AG04450 (cell line): ENCODE data around the gene CD48. TPM values are rescaled to one million over a fixed set of nuclear protein-coding genes. Genes with fewer than 3 reads are reported as not detected.

ENCODE experiments used
- CTCF ChIA-PET: fragments of 300-600, 350-600 bp; formaldehyde crosslinking; extraction: SDS; loops from one replicate; lab custom pipeline; 2022; ENCODE audit warnings: antibody characterized with exemption, inconsistent platforms; lab: Charles Lee
- POLR2A ChIA-PET: fragments of 350-600 bp; formaldehyde crosslinking; extraction: SDS; loops from one replicate; lab custom pipeline; 2021; ENCODE audit warnings: antibody characterized with exemption, inconsistent platforms; lab: Yijun Ruan, JAX
- DNase-seq: peaks from one replicate; pipeline ENCODE4 v3.0.0-alpha.2; 2011; ENCODE audit warnings: low read depth, low spot score
- H3K27ac ChIP-seq: one replicate; pipeline ENCODE4 v1.5.1; 2012; ENCODE audit warnings: low read depth, low read length, control low read depth
- H3K27me3 ChIP-seq: one replicate; pipeline ENCODE4 v1.6.0; 2012; ENCODE audit warnings: low read length; ENCODE audit not compliant: control insufficient read depth, insufficient read depth
- H3K4me3 ChIP-seq: 2 replicates; pipeline ENCODE4 v1.5.1; 2011; ENCODE audit warnings: mild to moderate bottlenecking, low read depth, low read length, control low read depth
- H3K9me3 ChIP-seq: 2 replicates; pipeline ENCODE4 v1.5.1; 2012; ENCODE audit warnings: low read length; ENCODE audit not compliant: control insufficient read depth, insufficient read depth
- polyA plus RNA-seq: library from polyadenylated mRNA; depleted of rRNA; stranded (reverse); fragments of >200 nt; gene quantifications from 2 replicates; pipeline ENCODE4 v1.2.3, GENCODE V29; 2011
- TF ChIP-seq, protein P1 (sequence below): IDR thresholded peaks from 2 replicates; pipeline ENCODE4 v1.5.1; 2011; ENCODE audit warnings: low read depth, low read length, control low read depth, inconsistent platforms

The CD48 gene
- polyA plus RNA-seq, 1 experiment, result not detected

DNA sequence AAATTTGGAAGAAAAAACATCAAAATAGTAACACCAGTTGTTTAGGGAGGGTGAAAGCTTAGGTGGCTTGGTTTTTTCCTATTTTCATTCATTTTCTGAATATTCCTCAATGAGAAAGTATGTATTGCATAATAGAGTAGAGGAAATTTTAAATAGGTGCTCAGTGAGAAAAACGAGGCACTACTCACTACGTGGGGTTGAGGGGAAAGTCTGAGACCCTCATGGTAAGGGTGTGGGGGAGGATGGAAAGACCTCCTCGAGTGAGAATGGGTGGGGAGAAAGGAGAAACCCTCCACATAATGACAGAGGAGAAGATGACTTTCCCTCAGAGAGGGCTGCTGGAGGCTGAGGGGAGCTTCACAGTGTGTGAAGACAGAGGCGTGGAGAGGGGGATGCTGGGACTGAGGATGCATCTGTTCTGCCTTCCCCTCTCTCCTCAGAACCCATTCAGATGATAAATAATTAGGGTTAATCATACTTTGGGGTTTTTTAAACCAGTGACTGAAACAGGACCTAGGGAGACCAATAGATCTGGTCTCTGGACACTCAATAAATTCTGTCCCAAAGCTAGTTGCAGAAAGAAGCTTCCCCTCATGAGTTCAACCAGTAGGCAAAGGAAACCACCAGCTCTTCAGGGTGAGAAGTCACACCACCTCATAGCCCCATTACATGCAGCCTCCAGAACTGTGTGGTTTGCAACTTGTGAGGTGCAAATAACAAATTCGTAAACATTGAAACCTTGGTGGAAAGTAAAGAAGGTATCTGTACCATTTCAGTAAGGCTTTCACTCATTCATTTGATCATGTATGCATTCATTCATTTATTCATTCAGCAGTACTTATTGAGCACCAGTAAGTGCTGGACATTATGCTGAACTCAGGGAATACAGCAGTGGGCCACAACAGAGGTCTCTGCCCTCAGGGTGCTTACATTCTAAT is 44.6 kb upstream of the CD48 start:
- ChIA-PET CTCF (no interaction called here), POLR2A (no interaction called here)
- DNase-seq, result no peak
- Histone ChIP-seq H3K27ac (no peak overlapping the region), H3K4me3 (no peak overlapping the region), H3K9me3 (no peaks in the 10 kb centered on the region), H3K27me3 (no peaks in the 10 kb centered on the region)
- TF ChIP-seq, protein P1, sequence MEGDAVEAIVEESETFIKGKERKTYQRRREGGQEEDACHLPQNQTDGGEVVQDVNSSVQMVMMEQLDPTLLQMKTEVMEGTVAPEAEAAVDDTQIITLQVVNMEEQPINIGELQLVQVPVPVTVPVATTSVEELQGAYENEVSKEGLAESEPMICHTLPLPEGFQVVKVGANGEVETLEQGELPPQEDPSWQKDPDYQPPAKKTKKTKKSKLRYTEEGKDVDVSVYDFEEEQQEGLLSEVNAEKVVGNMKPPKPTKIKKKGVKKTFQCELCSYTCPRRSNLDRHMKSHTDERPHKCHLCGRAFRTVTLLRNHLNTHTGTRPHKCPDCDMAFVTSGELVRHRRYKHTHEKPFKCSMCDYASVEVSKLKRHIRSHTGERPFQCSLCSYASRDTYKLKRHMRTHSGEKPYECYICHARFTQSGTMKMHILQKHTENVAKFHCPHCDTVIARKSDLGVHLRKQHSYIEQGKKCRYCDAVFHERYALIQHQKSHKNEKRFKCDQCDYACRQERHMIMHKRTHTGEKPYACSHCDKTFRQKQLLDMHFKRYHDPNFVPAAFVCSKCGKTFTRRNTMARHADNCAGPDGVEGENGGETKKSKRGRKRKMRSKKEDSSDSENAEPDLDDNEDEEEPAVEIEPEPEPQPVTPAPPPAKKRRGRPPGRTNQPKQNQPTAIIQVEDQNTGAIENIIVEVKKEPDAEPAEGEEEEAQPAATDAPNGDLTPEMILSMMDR, result no peak

DNA sequence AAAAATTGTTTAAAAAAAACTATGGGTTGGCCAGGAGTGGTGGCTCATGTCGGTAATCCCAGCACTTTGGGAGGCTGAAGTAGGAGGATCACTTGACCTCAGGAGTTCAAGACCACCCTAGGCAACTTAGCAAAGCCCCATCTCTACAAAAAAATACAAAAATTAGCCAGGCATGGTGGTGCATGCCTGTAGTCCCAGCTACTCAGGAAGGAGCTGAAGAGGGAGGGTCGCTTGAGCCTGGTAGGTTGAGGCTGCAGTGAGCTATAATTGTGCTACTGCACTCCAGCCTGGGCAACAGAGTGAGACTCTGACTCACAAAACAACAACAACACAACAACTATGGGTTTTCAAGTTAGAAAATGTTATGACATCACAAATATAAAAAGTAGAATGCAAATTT is 43.8 kb upstream of the CD48 start:
- TF ChIP-seq, protein P1, result no peak
- DNase-seq, result no peak
- Histone ChIP-seq H3K4me3 (no peak overlapping the region), H3K9me3 (no peaks in the 10 kb centered on the region), H3K27me3 (no peaks in the 10 kb centered on the region), H3K27ac (no peak overlapping the region)
- ChIA-PET POLR2A (no interaction called here), CTCF (no interaction called here)

DNA sequence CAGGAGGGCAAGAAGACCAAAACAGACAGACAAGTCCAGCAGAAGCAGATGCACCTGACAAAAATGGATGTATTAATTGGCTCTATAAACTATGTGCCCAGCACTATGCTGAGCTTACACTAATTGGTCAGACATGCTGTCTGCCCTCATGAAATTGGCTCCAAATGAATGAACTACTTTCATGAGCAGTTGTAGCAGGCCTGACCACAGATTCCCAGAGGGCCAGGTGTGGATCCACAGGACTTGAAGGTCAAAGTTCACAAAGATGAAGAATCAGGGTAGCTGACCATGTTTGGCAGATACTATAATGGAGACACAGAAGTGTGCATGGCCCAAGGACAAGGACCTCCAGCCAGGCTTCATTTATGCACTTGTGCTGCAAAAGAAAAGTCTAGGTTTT is 42.0 kb upstream of the CD48 start:
- POLR2A ChIA-PET, result no interaction called here
- TF ChIP-seq, protein P1, result no peak
- H3K9me3 ChIP-seq, result no peaks in the 10 kb centered on the region
- H3K4me3 ChIP-seq, result no peak overlapping the region
- H3K27me3 ChIP-seq, result no peaks in the 10 kb centered on the region
- no peak overlapping the region for H3K27ac ChIP-seq
- CTCF ChIA-PET, result no interaction called here
- DNase-seq, result no peak

DNA sequence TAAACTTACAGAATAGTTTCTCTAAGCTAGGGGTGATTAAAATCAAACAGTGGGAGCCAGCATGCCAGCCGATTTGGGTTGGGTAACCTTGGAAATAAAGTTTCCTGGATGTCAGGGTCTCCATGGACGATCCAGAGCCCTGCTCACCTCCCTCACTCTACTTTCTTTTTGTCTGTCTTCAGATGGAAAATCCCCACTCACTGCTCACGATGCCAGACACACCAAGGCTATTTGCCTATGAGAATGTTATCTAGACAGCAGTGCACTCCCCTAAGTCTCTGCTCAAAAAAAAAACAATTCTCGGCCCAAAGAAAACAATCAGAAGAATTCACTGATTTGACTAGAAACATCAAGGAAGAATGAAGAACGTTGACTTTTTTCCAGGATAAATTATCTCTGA is 41.3 kb upstream of the CD48 start:
- Histone ChIP-seq H3K27me3 (no peaks in the 10 kb centered on the region), H3K4me3 (no peak overlapping the region), H3K27ac (no peak overlapping the region), H3K9me3 (no peaks in the 10 kb centered on the region)
- ChIA-PET POLR2A (no interaction called here), CTCF (interaction anchor here (0.8 kb wide), 1 partner anchor 78 kb away, joined by 3 read pairs; no protein-coding TSS in a partner anchor)
- DNase-seq, result no peak
- TF ChIP-seq, protein P1, result no peak

DNA sequence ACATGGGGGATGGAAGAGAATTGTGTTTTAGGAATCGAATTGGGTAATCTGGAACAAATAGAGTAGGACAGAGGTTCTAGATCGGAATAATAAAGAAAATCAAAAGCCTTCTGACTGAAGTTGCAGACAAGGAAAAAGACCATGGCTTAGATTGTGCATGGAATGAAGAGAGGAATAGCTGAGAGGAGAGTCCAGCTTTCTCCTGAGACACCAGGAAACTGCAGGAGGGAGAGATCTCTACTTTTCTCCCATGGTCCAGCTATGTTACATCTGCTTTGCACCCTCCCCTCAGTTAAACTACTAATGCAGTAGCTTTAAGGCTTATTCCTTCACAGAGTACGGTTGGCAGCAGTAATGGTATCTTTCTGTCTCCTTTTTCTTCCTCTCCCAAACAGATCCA is 40.8 kb upstream of the CD48 start:
- DNase-seq, result no peak
- CTCF ChIA-PET, result interaction anchor here (0.8 kb wide), 1 partner anchor 77 kb away, joined by 3 read pairs; no protein-coding TSS in a partner anchor
- Histone ChIP-seq H3K27me3 (no peaks in the 10 kb centered on the region), H3K4me3 (no peak overlapping the region), H3K9me3 (no peaks in the 10 kb centered on the region), H3K27ac (no peak overlapping the region)
- TF ChIP-seq, protein P1, result no peak
- POLR2A ChIA-PET, result no interaction called here
